OCI-LY7 (cell line): Measurements from ENCODE around the gene TM4SF1. TPM values are rescaled to one million over a fixed set of nuclear protein-coding genes. Genes with fewer than 3 reads are reported as not detected.

ENCODE experiments used
- BruUV-seq: library from RNA; stranded (reverse); fragments of 400-500 nt; replicated peaks from 2 replicates; lab custom pipeline; 2021; lab: Mats Ljungman, UMichigan
- CTCF ChIA-PET: fragments of 300-600 bp; sonication (Branson Sonifier 250); formaldehyde crosslinking; loops from one replicate; lab custom pipeline; 2022; ENCODE audit warnings: antibody characterized with exemption; ENCODE audit not compliant: unreplicated experiment; lab: Charles Lee
- POLR2A ChIA-PET: fragments of 300-600 bp; sonication (Branson Sonifier 250); formaldehyde crosslinking; loops from one replicate; lab custom pipeline; 2022; ENCODE audit warnings: antibody characterized with exemption; lab: Charles Lee
- DNase-seq: peaks from one replicate; pipeline ENCODE4 v3.0.0-alpha.2; 2015; ENCODE audit warnings: low spot score
- H2AFZ ChIP-seq: fragments of 200-600 bp; sonication (generic), shearing (Covaris generic); 2 replicates; pipeline ENCODE4 v1.6.1; 2014; ENCODE audit warnings: mild to moderate bottlenecking, antibody characterized with exemption, low read length, moderate library complexity
- H3K27ac ChIP-seq: fragments of 200-600 bp; sonication (generic); 2 replicates; pipeline ENCODE4 v1.5.1; 2014; ENCODE audit warnings: mixed run types, low read depth, mild to moderate bottlenecking, moderate library complexity, low read length, inconsistent platforms; ENCODE audit not compliant: poor library complexity, severe bottlenecking
- H3K36me3 ChIP-seq: fragments of 200-600 bp; sonication (generic); 2 replicates; pipeline ENCODE4 v1.6.1; 2014; ENCODE audit warnings: mild to moderate bottlenecking, antibody characterized with exemption, low read length, moderate library complexity, mixed read lengths; ENCODE audit not compliant: insufficient read depth
- H3K4me1 ChIP-seq: fragments of 200-600 bp; sonication (generic); 2 replicates; pipeline ENCODE4 v1.5.1; 2014; ENCODE audit warnings: mild to moderate bottlenecking, low read length; ENCODE audit not compliant: insufficient read depth, poor library complexity, severe bottlenecking
- H3K4me2 ChIP-seq: fragments of 200-600 bp; sonication (generic); 2 replicates; pipeline ENCODE4 v1.6.1; 2014; ENCODE audit warnings: mild to moderate bottlenecking, low read length
- H3K4me3 ChIP-seq: fragments of 200-600 bp; sonication (generic); 2 replicates; pipeline ENCODE4 v1.5.1; 2014; ENCODE audit warnings: mild to moderate bottlenecking, low read depth, low read length; ENCODE audit not compliant: poor library complexity, severe bottlenecking
- H3K79me2 ChIP-seq: fragments of 200-600 bp; sonication (generic); 2 replicates; pipeline ENCODE4 v1.6.1; 2016; ENCODE audit warnings: low read depth, mild to moderate bottlenecking, low read length, moderate library complexity, mixed read lengths; ENCODE audit not compliant: insufficient read depth
- H3K9me2 ChIP-seq: fragments of 200-600 bp; sonication (generic); 2 replicates; pipeline ENCODE4 v1.6.1; 2016; ENCODE audit warnings: mild to moderate bottlenecking, low read length, mixed read lengths; ENCODE audit not compliant: insufficient read depth
- H3K9me3 ChIP-seq: fragments of 200-600 bp; sonication (generic); 2 replicates; pipeline ENCODE4 v1.6.1; 2014; ENCODE audit warnings: mild to moderate bottlenecking, mixed run types, low read length, mixed read lengths
- H4K20me1 ChIP-seq: fragments of 200-600 bp; sonication (generic); 2 replicates; pipeline ENCODE4 v1.6.1; 2014; ENCODE audit warnings: mild to moderate bottlenecking, antibody characterized with exemption, low read length, moderate library complexity, mixed read lengths; ENCODE audit not compliant: insufficient read depth
- EZH2phosphoT487 ChIP-seq: fragments of 200-600 bp; sonication (generic); IDR thresholded peaks from 2 replicates; pipeline ENCODE4 v1.6.1; 2018; ENCODE audit warnings: low read depth, borderline replicate concordance, mild to moderate bottlenecking, mixed run types, antibody characterized with exemption, low read length, moderate library complexity, mixed read lengths
- intact Hi-C: fragments of 100-400 bp; cut with micrococcal nuclease; formaldehyde crosslinking; loops from one replicate; pipeline ENCODE4 v1.10.0; 2022; ENCODE audit not compliant: unreplicated experiment
- total RNA-seq, 2 experiments: library from RNA; depleted of rRNA in 1 of 2; stranded (reverse); fragments of >200 nt in 1 of 2; shearing (Covaris generic) in 1 of 2; gene quantifications; 2 replicates each; pipeline ENCODE4 v1.2.3, GENCODE V29; 2014 to 2022
- TF ChIP-seq, protein P1 (sequence below): fragments of 200-600 bp; sonication (generic); conservative IDR thresholded peaks from 2 replicates; pipeline ENCODE4 v1.5.1; 2014; ENCODE audit warnings: mild to moderate bottlenecking, antibody characterized with exemption, low read length, moderate library complexity, mixed read lengths

The TM4SF1 gene
- total RNA-seq, 2 experiments from 2014 or later = not detected

DNA sequence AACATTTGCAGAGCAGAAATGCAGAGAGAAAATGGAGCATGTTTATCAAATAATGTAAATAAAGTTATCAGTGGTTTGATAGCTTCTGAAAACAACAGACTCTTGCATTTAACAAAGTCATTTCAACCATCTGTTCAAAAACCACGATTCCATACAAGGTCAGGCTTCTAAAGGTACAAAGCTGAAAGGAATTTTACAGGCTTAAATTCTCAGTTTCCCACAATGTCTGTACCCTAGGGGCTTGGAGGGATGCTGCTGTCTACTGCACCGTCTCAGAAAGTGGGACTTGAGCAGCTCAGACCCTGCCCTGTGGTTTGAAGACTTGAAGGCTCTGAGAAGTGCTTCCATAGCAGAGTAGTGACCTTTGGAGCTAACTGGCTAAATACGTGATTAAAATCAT lies 30.4 kb upstream of the TM4SF1 start:
- H3K4me3 ChIP-seq = no peak overlapping the region
- DNase-seq = no peak
- H3K79me2 ChIP-seq = no peaks in the 10 kb centered on the region
- intact Hi-C loops = no loop called here
- POLR2A ChIA-PET = no interaction called here
- no peak overlapping the region for H3K4me2 ChIP-seq
- H2AFZ ChIP-seq = no peak overlapping the region
- H3K9me3 ChIP-seq = no peaks in the 10 kb centered on the region
- H3K36me3 ChIP-seq = no peaks in the 10 kb centered on the region
- TF ChIP-seq, protein P1, sequence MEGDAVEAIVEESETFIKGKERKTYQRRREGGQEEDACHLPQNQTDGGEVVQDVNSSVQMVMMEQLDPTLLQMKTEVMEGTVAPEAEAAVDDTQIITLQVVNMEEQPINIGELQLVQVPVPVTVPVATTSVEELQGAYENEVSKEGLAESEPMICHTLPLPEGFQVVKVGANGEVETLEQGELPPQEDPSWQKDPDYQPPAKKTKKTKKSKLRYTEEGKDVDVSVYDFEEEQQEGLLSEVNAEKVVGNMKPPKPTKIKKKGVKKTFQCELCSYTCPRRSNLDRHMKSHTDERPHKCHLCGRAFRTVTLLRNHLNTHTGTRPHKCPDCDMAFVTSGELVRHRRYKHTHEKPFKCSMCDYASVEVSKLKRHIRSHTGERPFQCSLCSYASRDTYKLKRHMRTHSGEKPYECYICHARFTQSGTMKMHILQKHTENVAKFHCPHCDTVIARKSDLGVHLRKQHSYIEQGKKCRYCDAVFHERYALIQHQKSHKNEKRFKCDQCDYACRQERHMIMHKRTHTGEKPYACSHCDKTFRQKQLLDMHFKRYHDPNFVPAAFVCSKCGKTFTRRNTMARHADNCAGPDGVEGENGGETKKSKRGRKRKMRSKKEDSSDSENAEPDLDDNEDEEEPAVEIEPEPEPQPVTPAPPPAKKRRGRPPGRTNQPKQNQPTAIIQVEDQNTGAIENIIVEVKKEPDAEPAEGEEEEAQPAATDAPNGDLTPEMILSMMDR = no peak
- no peak for TF ChIP-seq EZH2phosphoT487
- H4K20me1 ChIP-seq = no peaks in the 10 kb centered on the region
- H3K27ac ChIP-seq = no peak overlapping the region
- H3K4me1 ChIP-seq = no peaks in the 10 kb centered on the region
- H3K9me2 ChIP-seq = no peaks in the 10 kb centered on the region
- CTCF ChIA-PET = no interaction called here
- BruUV-seq = no TSS peak

DNA sequence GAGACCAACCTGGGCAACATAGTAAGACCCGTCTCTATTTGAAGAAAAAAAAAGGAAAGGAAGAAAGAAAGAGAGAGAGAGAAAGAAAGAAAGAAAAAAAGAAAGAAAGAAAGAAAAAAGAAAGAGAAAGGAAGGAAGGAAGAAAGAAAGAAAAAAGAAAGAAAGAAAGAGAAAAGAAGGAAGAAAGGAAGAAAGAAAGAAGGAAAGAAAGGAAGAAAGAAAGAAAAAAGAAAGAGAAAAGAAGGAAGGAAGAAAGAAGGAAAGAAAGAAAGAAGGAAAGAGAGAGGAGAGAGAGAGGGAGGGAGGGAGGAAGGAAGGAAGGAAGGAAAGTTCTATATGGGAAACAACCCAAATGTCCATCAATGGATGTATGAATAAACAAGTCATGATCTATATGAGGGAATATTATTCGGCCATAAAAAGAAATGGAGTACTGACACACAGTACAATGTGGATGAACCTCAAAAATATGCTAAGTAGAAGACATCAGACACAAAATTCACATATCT lies 28.8 kb upstream of the TM4SF1 start:
- no peak overlapping the region for H3K4me2 ChIP-seq
- TF ChIP-seq, protein P1 = no peak
- no peak for TF ChIP-seq EZH2phosphoT487
- ChIA-PET POLR2A (no interaction called here), CTCF (no interaction called here)
- no peaks in the 10 kb centered on the region for H3K36me3 ChIP-seq
- no TSS peak for BruUV-seq
- no peaks in the 10 kb centered on the region for H3K9me3 ChIP-seq
- no peak overlapping the region for H2AFZ ChIP-seq
- H3K9me2 ChIP-seq = no peaks in the 10 kb centered on the region
- no peak overlapping the region for H3K4me3 ChIP-seq
- no peak for DNase-seq
- no peak overlapping the region for H3K27ac ChIP-seq
- no peaks in the 10 kb centered on the region for H4K20me1 ChIP-seq
- intact Hi-C loops = no loop called here
- H3K79me2 ChIP-seq = no peaks in the 10 kb centered on the region
- H3K4me1 ChIP-seq = no peaks in the 10 kb centered on the region

DNA sequence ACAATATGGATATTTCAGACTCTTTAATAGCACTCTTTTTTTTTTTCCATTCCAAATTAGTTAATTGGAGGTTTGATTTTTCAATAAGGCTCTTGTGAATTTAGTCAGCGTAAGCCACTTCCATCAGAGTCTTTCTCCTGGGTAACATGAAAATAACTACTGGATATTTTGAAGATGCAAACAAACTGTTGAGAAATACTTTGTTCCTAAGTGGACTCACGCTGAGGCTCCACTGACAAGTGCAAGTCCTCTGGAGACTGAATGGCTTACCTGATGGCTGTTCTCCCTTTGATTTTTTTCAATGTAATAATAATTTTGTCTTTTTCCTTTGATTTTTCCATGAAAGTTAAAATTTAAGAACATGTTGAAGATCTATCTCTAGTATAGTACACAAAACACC lies 26.0 kb upstream of the TM4SF1 start:
- H3K4me1 ChIP-seq = no peaks in the 10 kb centered on the region
- no peaks in the 10 kb centered on the region for H3K9me2 ChIP-seq
- H3K79me2 ChIP-seq = no peaks in the 10 kb centered on the region
- H3K27ac ChIP-seq = no peak overlapping the region
- intact Hi-C loops = no loop called here
- ChIA-PET CTCF (no interaction called here), POLR2A (no interaction called here)
- H4K20me1 ChIP-seq = no peaks in the 10 kb centered on the region
- no peak overlapping the region for H3K4me3 ChIP-seq
- TF ChIP-seq EZH2phosphoT487 = no peak
- TF ChIP-seq, protein P1 = no peak
- H3K9me3 ChIP-seq = no peaks in the 10 kb centered on the region
- H3K36me3 ChIP-seq = no peaks in the 10 kb centered on the region
- no TSS peak for BruUV-seq
- no peak overlapping the region for H3K4me2 ChIP-seq
- no peak for DNase-seq
- H2AFZ ChIP-seq = no peak overlapping the region
